Endothelial cell of umbilical vein (primary cell): ENCODE data around the gene ASAP2. TPM values are rescaled to one million over a fixed set of nuclear protein-coding genes. Genes with fewer than 3 reads are reported as not detected.

Experiments
- BruUV-seq: library from RNA; stranded (reverse); fragments of 400-500 nt; replicated peaks from 2 replicates; lab custom pipeline; 2021; lab: Mats Ljungman, UMichigan
- CTCF ChIA-PET: fragments of 300-600, 350-600 bp; sonication (Branson Sonifier 250); formaldehyde crosslinking; loops from one replicate; lab custom pipeline; 2021; ENCODE audit warnings: antibody characterized with exemption, inconsistent platforms; lab: Charles Lee
- POLR2A ChIA-PET: fragments of 300-600, 350-600 bp; sonication (Branson Sonifier 250); formaldehyde crosslinking; loops from one replicate; lab custom pipeline; 2021; ENCODE audit warnings: antibody characterized with exemption, inconsistent platforms; lab: Charles Lee
- DNase-seq: peaks from one replicate; pipeline ENCODE4 v3.0.0-alpha.2; 2011; ENCODE audit warnings: low read depth, low spot score
- FAIRE-seq: peaks from 2 replicates; lab custom pipeline; 2011; peaks lifted over from hg19 to GRCh38; lab: Jason Lieb, UNC
- H2AFZ ChIP-seq: 2 replicates; pipeline ENCODE4 v1.6.0; 2012; ENCODE audit warnings: low read depth, low read length, control low read depth, inconsistent platforms
- H3K27ac ChIP-seq: 2 replicates; pipeline ENCODE4 v1.5.1; 2011; ENCODE audit warnings: low read depth, mild to moderate bottlenecking, control low read depth, low read length, moderate library complexity; ENCODE audit not compliant: insufficient read depth
- H3K27me3 ChIP-seq, 2 experiments: 2 replicates each; pipeline versions ENCODE4 v1.6.0 to v1.6.1; 2011; ENCODE audit warnings: low read length in 2 of 2, mixed read lengths in 1 of 2; ENCODE audit not compliant: control insufficient read depth in 2 of 2, insufficient read depth in 2 of 2
- H3K36me3 ChIP-seq, 2 experiments: 2 replicates in 1 of 2; 3 replicates in 1 of 2; pipeline ENCODE4 v1.5.1; 2011; ENCODE audit warnings: low read length in 2 of 2, mild to moderate bottlenecking in 1 of 2, moderate library complexity in 1 of 2; ENCODE audit not compliant: control insufficient read depth in 2 of 2, insufficient read depth in 2 of 2; ENCODE audit errors: extremely low read depth in 1 of 2
- H3K4me1 ChIP-seq: 3 replicates; pipeline ENCODE4 v1.5.1; 2011; ENCODE audit warnings: mild to moderate bottlenecking, low read length; ENCODE audit not compliant: control insufficient read depth, insufficient read depth; ENCODE audit errors: extremely low read depth
- H3K4me2 ChIP-seq: 2 replicates; pipeline ENCODE4 v1.6.1; 2011; ENCODE audit warnings: low read length, control low read depth, mixed read lengths; ENCODE audit not compliant: insufficient read depth
- H3K4me3 ChIP-seq, 3 experiments: fragments of 200-600 bp in 1 of 3; sonication (generic), shearing (Covaris generic) in 1 of 3; replicated peaks in 1 of 3; 2 replicates each; pipeline ENCODE4 v1.5.1; 2011 to 2016; ENCODE audit warnings: control low read depth in 3 of 3, low read length in 3 of 3, mild to moderate bottlenecking in 2 of 3, inconsistent platforms in 1 of 3, low read depth in 1 of 3, moderate library complexity in 1 of 3; ENCODE audit not compliant: insufficient read depth in 1 of 3
- H3K79me2 ChIP-seq: 2 replicates; pipeline ENCODE4 v1.6.0; 2012; ENCODE audit warnings: low read length, inconsistent platforms; ENCODE audit not compliant: control insufficient read depth, insufficient read depth
- H3K9ac ChIP-seq: replicated peaks from 2 replicates; pipeline ENCODE3; 2011; ENCODE audit warnings: low read length, control low read depth; ENCODE audit not compliant: insufficient read depth; ENCODE audit errors: extremely low read depth
- H3K9me1 ChIP-seq: replicated peaks from 3 replicates; pipeline ENCODE4 v1.6.0; 2011; ENCODE audit warnings: mild to moderate bottlenecking, low read length; ENCODE audit not compliant: control insufficient read depth, insufficient read depth; ENCODE audit errors: extremely low read depth
- H3K9me3 ChIP-seq: replicated peaks from 2 replicates; pipeline ENCODE4 v1.5.1; 2012; ENCODE audit warnings: low read length, inconsistent platforms; ENCODE audit not compliant: control insufficient read depth, insufficient read depth
- H4K20me1 ChIP-seq: replicated peaks from 2 replicates; pipeline ENCODE3; 2011; ENCODE audit warnings: mild to moderate bottlenecking, low read length; ENCODE audit not compliant: control insufficient read depth, insufficient read depth; ENCODE audit errors: extremely low read depth
- EZH2 ChIP-seq: IDR thresholded peaks from 2 replicates; pipeline ENCODE4 v1.6.1; 2012; ENCODE audit warnings: borderline replicate concordance, low read depth, mild to moderate bottlenecking, moderate library complexity, low read length, inconsistent platforms; ENCODE audit not compliant: severe bottlenecking
- FOS ChIP-seq: IDR thresholded peaks from 2 replicates; pipeline ENCODE4 v1.6.1; 2011; ENCODE audit warnings: mild to moderate bottlenecking, low read length, moderate library complexity, borderline replicate concordance; ENCODE audit not compliant: insufficient read depth
- GATA2 ChIP-seq: IDR thresholded peaks from 2 replicates; pipeline ENCODE4 v1.7.0; 2011; ENCODE audit warnings: low read depth, mild to moderate bottlenecking, moderate library complexity, mixed read lengths, low read length; ENCODE audit not compliant: insufficient read length, insufficient read depth
- JUN ChIP-seq: IDR thresholded peaks from 2 replicates; pipeline ENCODE4 v1.6.1; 2011; ENCODE audit warnings: borderline replicate concordance, low read depth; ENCODE audit not compliant: insufficient read length, insufficient read depth
- MYC ChIP-seq: IDR thresholded peaks from one replicate; pipeline ENCODE4 v1.6.1; 2011; ENCODE audit warnings: mild to moderate bottlenecking, low read depth, low read length
- POLR2A ChIP-seq: IDR thresholded peaks from 2 replicates; pipeline ENCODE4 v1.6.1; 2012; ENCODE audit warnings: low read depth, mild to moderate bottlenecking, control low read depth, low read length
- POLR2AphosphoS5 ChIP-seq: IDR thresholded peaks from 2 replicates; pipeline ENCODE4 v1.6.1; 2012; ENCODE audit warnings: low read depth, mild to moderate bottlenecking, control low read depth, low read length, moderate library complexity; ENCODE audit not compliant: insufficient read depth
- dilution Hi-C: fragments of 300-500 bp; cut with MboI; formaldehyde crosslinking; loops from one replicate; pipeline ENCODE4 v1.15.0; 2019; ENCODE audit warnings: low sequenced_read_pairs; ENCODE audit not compliant: extremely low pct_ligation_motif_present
- intact Hi-C: fragments of 100-400 bp; cut with micrococcal nuclease; formaldehyde crosslinking; loops from one replicate; pipeline ENCODE4 v1.10.0; 2022
- polyA plus RNA-seq, 4 experiments: library from polyadenylated mRNA; depleted of rRNA in 3 of 4; stranded (reverse) in 3 of 4; unstranded in 1 of 4; fragments of >200 nt; gene quantifications; 2 replicates each; pipeline versions ENCODE4 v1.2.1 to v1.2.3, GENCODE V29; 2011 to 2012; ENCODE audit warnings: missing spikeins in 1 of 4
- total RNA-seq: library from RNA; stranded (reverse); gene quantifications from 2 replicates; pipeline ENCODE4 v1.2.3, GENCODE V29; 2021
- TF ChIP-seq, protein P1 (sequence below), 2 donors: IDR thresholded peaks; 1 replicate in 1 of 2; 2 replicates in 1 of 2; pipeline ENCODE4 v1.5.1; 2011; ENCODE audit warnings: low read length in 2 of 2, mild to moderate bottlenecking in 2 of 2, moderate library complexity in 2 of 2, control low read depth in 1 of 2, inconsistent platforms in 1 of 2, low read depth in 1 of 2; ENCODE audit not compliant: insufficient read depth in 1 of 2; ENCODE audit errors: extremely low read depth in 1 of 2
- TF ChIP-seq, protein P2 (sequence below): IDR thresholded peaks from 2 replicates; pipeline ENCODE4 v1.6.1; 2011; ENCODE audit not compliant: insufficient read depth, insufficient read length

ASAP2 gene
- total and polyA plus RNA-seq, 2 donors (not counting 3 experiments of a cell fraction or from before 2014, with no cell fraction given) = 31.1 to 79.2 TPM

DNA sequence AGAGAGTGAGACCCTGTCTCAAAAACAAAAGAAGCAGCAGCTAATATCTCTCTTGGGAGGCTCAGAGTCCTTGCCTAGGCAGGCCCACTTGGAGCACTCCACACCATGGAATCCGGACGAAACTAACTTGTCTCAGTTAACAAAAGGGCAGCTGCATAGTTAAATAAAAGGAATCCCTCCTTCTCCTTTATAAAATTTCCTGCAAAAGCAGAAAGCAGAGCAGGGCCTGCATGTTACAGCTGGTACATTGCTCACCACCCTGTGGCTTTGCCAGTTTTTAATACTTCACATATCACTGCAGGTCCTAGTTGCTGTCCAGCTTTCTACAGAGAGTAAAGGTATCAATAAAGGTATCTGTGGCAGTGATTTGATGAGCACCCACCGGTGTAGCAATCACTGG lies 93.6 kb downstream of the ASAP2 start:
- H3K79me2 ChIP-seq = peaks cover 57% of the 10 kb centered on the region
- BruUV-seq = no TSS peak
- no peak for DNase-seq
- H3K9ac ChIP-seq = no peak overlapping the region
- ChIA-PET CTCF (interaction anchor here (0.8 to 1.4 kb wide), 5 partner anchors 9 to 91 kb away, joined by 3 to 8 read pairs (median 3); no protein-coding TSS in a partner anchor), POLR2A (no interaction called here)
- H3K4me1 ChIP-seq = no peaks in the 10 kb centered on the region
- no peaks in the 10 kb centered on the region for H3K9me3 ChIP-seq
- H4K20me1 ChIP-seq = no peaks in the 10 kb centered on the region
- TF ChIP-seq, protein P1, sequence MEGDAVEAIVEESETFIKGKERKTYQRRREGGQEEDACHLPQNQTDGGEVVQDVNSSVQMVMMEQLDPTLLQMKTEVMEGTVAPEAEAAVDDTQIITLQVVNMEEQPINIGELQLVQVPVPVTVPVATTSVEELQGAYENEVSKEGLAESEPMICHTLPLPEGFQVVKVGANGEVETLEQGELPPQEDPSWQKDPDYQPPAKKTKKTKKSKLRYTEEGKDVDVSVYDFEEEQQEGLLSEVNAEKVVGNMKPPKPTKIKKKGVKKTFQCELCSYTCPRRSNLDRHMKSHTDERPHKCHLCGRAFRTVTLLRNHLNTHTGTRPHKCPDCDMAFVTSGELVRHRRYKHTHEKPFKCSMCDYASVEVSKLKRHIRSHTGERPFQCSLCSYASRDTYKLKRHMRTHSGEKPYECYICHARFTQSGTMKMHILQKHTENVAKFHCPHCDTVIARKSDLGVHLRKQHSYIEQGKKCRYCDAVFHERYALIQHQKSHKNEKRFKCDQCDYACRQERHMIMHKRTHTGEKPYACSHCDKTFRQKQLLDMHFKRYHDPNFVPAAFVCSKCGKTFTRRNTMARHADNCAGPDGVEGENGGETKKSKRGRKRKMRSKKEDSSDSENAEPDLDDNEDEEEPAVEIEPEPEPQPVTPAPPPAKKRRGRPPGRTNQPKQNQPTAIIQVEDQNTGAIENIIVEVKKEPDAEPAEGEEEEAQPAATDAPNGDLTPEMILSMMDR (IDR thresholded peaks at IDR 0.05; ENCODE audit: extremely low read depth in 1 of 2, insufficient read depth in 1 of 2, low read depth in 1 of 2, low read length in 2 of 2) = no peak
- no peak for TF ChIP-seq EZH2
- TF ChIP-seq, protein P2, sequence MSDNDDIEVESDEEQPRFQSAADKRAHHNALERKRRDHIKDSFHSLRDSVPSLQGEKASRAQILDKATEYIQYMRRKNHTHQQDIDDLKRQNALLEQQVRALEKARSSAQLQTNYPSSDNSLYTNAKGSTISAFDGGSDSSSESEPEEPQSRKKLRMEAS = no peak
- no peak for TF ChIP-seq JUN
- no peak for TF ChIP-seq MYC
- TF ChIP-seq FOS = no peak
- TF ChIP-seq GATA2 = no peak
- TF ChIP-seq POLR2AphosphoS5 = no peak
- TF ChIP-seq POLR2A = no peak
- FAIRE-seq = no peak
- no peak overlapping the region for H3K4me2 ChIP-seq
- no peaks in the 10 kb centered on the region for H3K9me1 ChIP-seq
- dilution Hi-C loops = no loop called here
- no peak overlapping the region for H3K27ac ChIP-seq
- H3K27me3 ChIP-seq = no peaks in the 10 kb centered on the region
- no peak overlapping the region for H2AFZ ChIP-seq
- intact Hi-C loops = no loop called here
- H3K36me3 ChIP-seq = peaks cover 3 to 6% of the 10 kb centered on the region in 2 experiments
- H3K4me3 ChIP-seq = no peak overlapping the region
